GM23338 (cell line): ENCODE data around the gene ALG14. TPM values are rescaled to one million over a fixed set of nuclear protein-coding genes. Genes with fewer than 3 reads are reported as not detected.

Source experiments
- ATAC-seq: fragments of 200-7000 bp; cut with Tn5 transposase; 3 replicates; pipeline ENCODE4 v1.9.1; 2020
- DNase-seq: peaks from one replicate; pipeline ENCODE4 v3.0.0-alpha.2; 2015; ENCODE audit warnings: low spot score
- H2AFZ ChIP-seq: fragments of 200-600 bp; sonication (generic); 2 replicates; pipeline ENCODE4 v1.8.0; 2016; ENCODE audit warnings: antibody characterized with exemption, mild to moderate bottlenecking, moderate library complexity
- H3F3A ChIP-seq: fragments of 200-600 bp; sonication (generic); replicated peaks from 2 replicates; pipeline ENCODE4 v1.8.0; 2017; ENCODE audit warnings: antibody characterized with exemption, mixed run types, low read depth
- H3K27ac ChIP-seq: fragments of 200-600 bp; sonication (generic); 2 replicates; pipeline ENCODE4 v1.6.1; 2016; ENCODE audit warnings: low read depth
- H3K27me3 ChIP-seq: fragments of 200-600 bp; sonication (generic); 2 replicates; pipeline ENCODE4 v1.8.0; 2016; ENCODE audit warnings: mild to moderate bottlenecking, mixed run types, moderate library complexity; ENCODE audit not compliant: insufficient read depth
- H3K36me3 ChIP-seq: fragments of 200-600 bp; sonication (generic); 2 replicates; pipeline ENCODE4 v1.8.0; 2016; ENCODE audit warnings: mild to moderate bottlenecking; ENCODE audit not compliant: insufficient read depth
- H3K4me1 ChIP-seq: fragments of 200-600 bp; sonication (generic); 2 replicates; pipeline ENCODE4 v1.8.0; 2016; ENCODE audit warnings: mild to moderate bottlenecking, moderate library complexity; ENCODE audit not compliant: insufficient read depth
- H3K4me2 ChIP-seq: fragments of 200-600 bp; sonication (generic); 2 replicates; pipeline ENCODE4 v1.7.1; 2017; ENCODE audit warnings: mixed run types
- H3K4me3 ChIP-seq: fragments of 200-600 bp; sonication (generic); 2 replicates; pipeline ENCODE4 v1.6.1; 2016; ENCODE audit warnings: mixed run types
- H3K79me2 ChIP-seq: fragments of 200-600 bp; sonication (generic); replicated peaks from 2 replicates; pipeline ENCODE4 v1.8.0; 2017; ENCODE audit warnings: mild to moderate bottlenecking; ENCODE audit not compliant: insufficient read depth
- H3K9me2 ChIP-seq: fragments of 200-600 bp; sonication (generic); 2 replicates; pipeline ENCODE4 v1.8.0; 2017; ENCODE audit not compliant: insufficient read depth
- H4K20me1 ChIP-seq: fragments of 200-600 bp; sonication (generic); replicated peaks from 2 replicates; pipeline ENCODE4 v1.8.0; 2017; ENCODE audit warnings: mild to moderate bottlenecking; ENCODE audit not compliant: insufficient read depth
- H3K27ac Mint-ChIP-seq: 2 replicates; pipeline ENCODE4 v1.8.0; 2020; ENCODE audit warnings: inconsistent platforms, mild to moderate bottlenecking, moderate library complexity, mixed read lengths
- H3K27me3 Mint-ChIP-seq: 3 replicates; pipeline ENCODE4 v1.8.0; 2022; ENCODE audit warnings: low read depth, mild to moderate bottlenecking, moderate library complexity, mixed read lengths, inconsistent platforms; ENCODE audit not compliant: insufficient read depth, poor library complexity
- H3K36me3 Mint-ChIP-seq: 3 replicates; pipeline ENCODE4 v1.8.0; 2021; ENCODE audit warnings: low read depth, mild to moderate bottlenecking, inconsistent platforms, moderate library complexity, mixed read lengths
- H3K4me1 Mint-ChIP-seq: 3 replicates; pipeline ENCODE4 v1.8.0; 2020; ENCODE audit warnings: mild to moderate bottlenecking, inconsistent platforms, mixed read lengths
- H3K4me3 Mint-ChIP-seq: 3 replicates; pipeline ENCODE4 v1.8.0; 2021; ENCODE audit warnings: moderate library complexity, mild to moderate bottlenecking, inconsistent platforms, mixed read lengths
- H3K9me3 Mint-ChIP-seq: 3 replicates; pipeline ENCODE4 v1.8.0; 2020; ENCODE audit warnings: moderate library complexity, mild to moderate bottlenecking, inconsistent platforms, mixed read lengths
- CTCF ChIP-seq, 2 experiments: fragments of 200-600 bp in 1 of 2; sonication (generic) in 1 of 2; conservative IDR thresholded peaks; 2 replicates each; pipeline versions ENCODE4 v1.5.1 to v1.6.1; 2016 to 2017; ENCODE audit warnings: antibody characterized with exemption in 2 of 2, low read depth in 2 of 2, mild to moderate bottlenecking in 2 of 2, moderate library complexity in 1 of 2
- EZH2 ChIP-seq: fragments of 200-600 bp; sonication (generic); IDR thresholded peaks from one replicate; pipeline ENCODE4 v1.8.0; 2017; ENCODE audit warnings: antibody characterized with exemption, mild to moderate bottlenecking, low read depth; ENCODE audit not compliant: unreplicated experiment
- EZH2phosphoT487 ChIP-seq: fragments of 200-600 bp; sonication (generic); IDR thresholded peaks from one replicate; pipeline ENCODE4 v1.8.1; 2018; ENCODE audit warnings: antibody characterized with exemption; ENCODE audit not compliant: unreplicated experiment
- NANOG ChIP-seq: IDR thresholded peaks from 2 replicates; pipeline ENCODE4 v1.6.1; 2016; ENCODE audit warnings: antibody characterized with exemption, borderline replicate concordance
- POLR2AphosphoS5 ChIP-seq: IDR thresholded peaks from 2 replicates; pipeline ENCODE4 v1.6.1; 2016; ENCODE audit warnings: antibody characterized with exemption, low read depth
- ZNF114 ChIP-seq: fragments of 250-450 bp; sonication (Bioruptor Pico); IDR thresholded peaks from 2 replicates; pipeline ENCODE4 v1.5.0; 2020; ENCODE audit warnings: mild to moderate bottlenecking, moderate library complexity
- ZNF331 ChIP-seq: fragments of 250-450 bp; sonication (Bioruptor Pico); IDR thresholded peaks from 2 replicates; pipeline ENCODE4 v1.5.0; 2020; ENCODE audit warnings: low read depth, mild to moderate bottlenecking, moderate library complexity
- polyA plus RNA-seq: library from polyadenylated mRNA; unstranded; fragments of >200 nt; fragmentation: Nextera tagmentation; extraction: Ambion mirVana; gene quantifications from 2 replicates; pipeline ENCODE4 v1.2.1, GENCODE V29; 2016
- total RNA-seq: library from RNA; depleted of rRNA; stranded (reverse); fragments of >200 nt; shearing (Covaris generic); gene quantifications from 2 replicates; pipeline ENCODE4 v1.2.3, GENCODE V29; 2014
- TF ChIP-seq, protein P1 (sequence below): IDR thresholded peaks from one replicate; pipeline ENCODE4 v1.6.1; 2018; ENCODE audit warnings: antibody characterized with exemption; ENCODE audit not compliant: unreplicated experiment
- TF ChIP-seq, protein P2 (sequence below): fragments of 250-450 bp; sonication (Bioruptor Pico); IDR thresholded peaks from 2 replicates; pipeline ENCODE4 v1.5.0; 2020; ENCODE audit warnings: mild to moderate bottlenecking, moderate library complexity

ALG14 gene
- total and polyA plus RNA-seq, 2 experiments from 2014 or later: 0.42 to 2.8 TPM

DNA sequence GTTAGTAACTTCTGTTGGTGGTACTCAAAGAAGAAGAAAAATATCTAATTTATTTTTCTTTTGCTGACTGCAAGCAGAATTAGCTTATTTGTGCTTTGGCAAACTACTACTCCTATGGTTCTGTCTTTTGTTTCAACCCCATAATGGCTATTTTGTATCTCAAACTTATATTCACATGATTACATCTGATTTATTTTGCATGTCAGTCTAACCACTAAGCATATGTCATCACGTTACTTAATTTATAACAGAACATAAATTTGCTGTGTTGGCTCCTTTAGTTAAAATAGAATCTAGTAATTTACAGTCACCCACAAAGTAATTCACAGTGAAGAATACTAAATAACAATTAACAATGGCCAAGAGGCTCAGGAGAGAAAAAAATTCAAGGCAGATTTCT is 106.7 kb downstream of the ALG14 start (continued):
- TF ChIP-seq CTCF (conservative IDR thresholded peaks at IDR 0.05; ENCODE audit: low read depth in 2 of 2) (no peak), ZNF114 (CRISPR knock-in tag) (no peak), EZH2phosphoT487 (no peak), POLR2AphosphoS5 (no peak)
- TF ChIP-seq, protein P1, sequence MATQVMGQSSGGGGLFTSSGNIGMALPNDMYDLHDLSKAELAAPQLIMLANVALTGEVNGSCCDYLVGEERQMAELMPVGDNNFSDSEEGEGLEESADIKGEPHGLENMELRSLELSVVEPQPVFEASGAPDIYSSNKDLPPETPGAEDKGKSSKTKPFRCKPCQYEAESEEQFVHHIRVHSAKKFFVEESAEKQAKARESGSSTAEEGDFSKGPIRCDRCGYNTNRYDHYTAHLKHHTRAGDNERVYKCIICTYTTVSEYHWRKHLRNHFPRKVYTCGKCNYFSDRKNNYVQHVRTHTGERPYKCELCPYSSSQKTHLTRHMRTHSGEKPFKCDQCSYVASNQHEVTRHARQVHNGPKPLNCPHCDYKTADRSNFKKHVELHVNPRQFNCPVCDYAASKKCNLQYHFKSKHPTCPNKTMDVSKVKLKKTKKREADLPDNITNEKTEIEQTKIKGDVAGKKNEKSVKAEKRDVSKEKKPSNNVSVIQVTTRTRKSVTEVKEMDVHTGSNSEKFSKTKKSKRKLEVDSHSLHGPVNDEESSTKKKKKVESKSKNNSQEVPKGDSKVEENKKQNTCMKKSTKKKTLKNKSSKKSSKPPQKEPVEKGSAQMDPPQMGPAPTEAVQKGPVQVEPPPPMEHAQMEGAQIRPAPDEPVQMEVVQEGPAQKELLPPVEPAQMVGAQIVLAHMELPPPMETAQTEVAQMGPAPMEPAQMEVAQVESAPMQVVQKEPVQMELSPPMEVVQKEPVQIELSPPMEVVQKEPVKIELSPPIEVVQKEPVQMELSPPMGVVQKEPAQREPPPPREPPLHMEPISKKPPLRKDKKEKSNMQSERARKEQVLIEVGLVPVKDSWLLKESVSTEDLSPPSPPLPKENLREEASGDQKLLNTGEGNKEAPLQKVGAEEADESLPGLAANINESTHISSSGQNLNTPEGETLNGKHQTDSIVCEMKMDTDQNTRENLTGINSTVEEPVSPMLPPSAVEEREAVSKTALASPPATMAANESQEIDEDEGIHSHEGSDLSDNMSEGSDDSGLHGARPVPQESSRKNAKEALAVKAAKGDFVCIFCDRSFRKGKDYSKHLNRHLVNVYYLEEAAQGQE: no peak

GRCh38 chr1:94963864-94964263 is 108.9 kb downstream of the ALG14 start:
- H3K79me2 ChIP-seq: no peaks in the 10 kb centered on the region
- no peaks in the 10 kb centered on the region for H3K9me2 ChIP-seq
- H3K27ac ChIP-seq: no peak overlapping the region
- H3K4me1 ChIP-seq: no peaks in the 10 kb centered on the region
- H2AFZ ChIP-seq: no peak overlapping the region
- H3K27me3 ChIP-seq: no peaks in the 10 kb centered on the region
- DNase-seq (no peak), ATAC-seq (no peak)
- H3K27ac Mint-ChIP-seq: no peak overlapping the region
- no peak overlapping the region for H3K4me3 Mint-ChIP-seq
- H4K20me1 ChIP-seq: no peaks in the 10 kb centered on the region
- H3K4me1 Mint-ChIP-seq: no peaks in the 10 kb centered on the region
- H3K36me3 ChIP-seq: no peaks in the 10 kb centered on the region
- H3K4me2 ChIP-seq: no peak overlapping the region
- no peak overlapping the region for H3K4me3 ChIP-seq
- H3K9me3 Mint-ChIP-seq: no peaks in the 10 kb centered on the region
- H3K27me3 Mint-ChIP-seq: peaks cover 4% of the 10 kb centered on the region
- H3F3A ChIP-seq: no peaks in the 10 kb centered on the region
- no peaks in the 10 kb centered on the region; the same call in 2 of the 3 replicates for H3K36me3 Mint-ChIP-seq
- TF ChIP-seq NANOG (no peak), EZH2 (no peak), EZH2phosphoT487 (no peak), POLR2AphosphoS5 (no peak), ZNF331 (CRISPR knock-in tag) (no peak), ZNF114 (CRISPR knock-in tag) (no peak)
- TF ChIP-seq, protein P2, sequence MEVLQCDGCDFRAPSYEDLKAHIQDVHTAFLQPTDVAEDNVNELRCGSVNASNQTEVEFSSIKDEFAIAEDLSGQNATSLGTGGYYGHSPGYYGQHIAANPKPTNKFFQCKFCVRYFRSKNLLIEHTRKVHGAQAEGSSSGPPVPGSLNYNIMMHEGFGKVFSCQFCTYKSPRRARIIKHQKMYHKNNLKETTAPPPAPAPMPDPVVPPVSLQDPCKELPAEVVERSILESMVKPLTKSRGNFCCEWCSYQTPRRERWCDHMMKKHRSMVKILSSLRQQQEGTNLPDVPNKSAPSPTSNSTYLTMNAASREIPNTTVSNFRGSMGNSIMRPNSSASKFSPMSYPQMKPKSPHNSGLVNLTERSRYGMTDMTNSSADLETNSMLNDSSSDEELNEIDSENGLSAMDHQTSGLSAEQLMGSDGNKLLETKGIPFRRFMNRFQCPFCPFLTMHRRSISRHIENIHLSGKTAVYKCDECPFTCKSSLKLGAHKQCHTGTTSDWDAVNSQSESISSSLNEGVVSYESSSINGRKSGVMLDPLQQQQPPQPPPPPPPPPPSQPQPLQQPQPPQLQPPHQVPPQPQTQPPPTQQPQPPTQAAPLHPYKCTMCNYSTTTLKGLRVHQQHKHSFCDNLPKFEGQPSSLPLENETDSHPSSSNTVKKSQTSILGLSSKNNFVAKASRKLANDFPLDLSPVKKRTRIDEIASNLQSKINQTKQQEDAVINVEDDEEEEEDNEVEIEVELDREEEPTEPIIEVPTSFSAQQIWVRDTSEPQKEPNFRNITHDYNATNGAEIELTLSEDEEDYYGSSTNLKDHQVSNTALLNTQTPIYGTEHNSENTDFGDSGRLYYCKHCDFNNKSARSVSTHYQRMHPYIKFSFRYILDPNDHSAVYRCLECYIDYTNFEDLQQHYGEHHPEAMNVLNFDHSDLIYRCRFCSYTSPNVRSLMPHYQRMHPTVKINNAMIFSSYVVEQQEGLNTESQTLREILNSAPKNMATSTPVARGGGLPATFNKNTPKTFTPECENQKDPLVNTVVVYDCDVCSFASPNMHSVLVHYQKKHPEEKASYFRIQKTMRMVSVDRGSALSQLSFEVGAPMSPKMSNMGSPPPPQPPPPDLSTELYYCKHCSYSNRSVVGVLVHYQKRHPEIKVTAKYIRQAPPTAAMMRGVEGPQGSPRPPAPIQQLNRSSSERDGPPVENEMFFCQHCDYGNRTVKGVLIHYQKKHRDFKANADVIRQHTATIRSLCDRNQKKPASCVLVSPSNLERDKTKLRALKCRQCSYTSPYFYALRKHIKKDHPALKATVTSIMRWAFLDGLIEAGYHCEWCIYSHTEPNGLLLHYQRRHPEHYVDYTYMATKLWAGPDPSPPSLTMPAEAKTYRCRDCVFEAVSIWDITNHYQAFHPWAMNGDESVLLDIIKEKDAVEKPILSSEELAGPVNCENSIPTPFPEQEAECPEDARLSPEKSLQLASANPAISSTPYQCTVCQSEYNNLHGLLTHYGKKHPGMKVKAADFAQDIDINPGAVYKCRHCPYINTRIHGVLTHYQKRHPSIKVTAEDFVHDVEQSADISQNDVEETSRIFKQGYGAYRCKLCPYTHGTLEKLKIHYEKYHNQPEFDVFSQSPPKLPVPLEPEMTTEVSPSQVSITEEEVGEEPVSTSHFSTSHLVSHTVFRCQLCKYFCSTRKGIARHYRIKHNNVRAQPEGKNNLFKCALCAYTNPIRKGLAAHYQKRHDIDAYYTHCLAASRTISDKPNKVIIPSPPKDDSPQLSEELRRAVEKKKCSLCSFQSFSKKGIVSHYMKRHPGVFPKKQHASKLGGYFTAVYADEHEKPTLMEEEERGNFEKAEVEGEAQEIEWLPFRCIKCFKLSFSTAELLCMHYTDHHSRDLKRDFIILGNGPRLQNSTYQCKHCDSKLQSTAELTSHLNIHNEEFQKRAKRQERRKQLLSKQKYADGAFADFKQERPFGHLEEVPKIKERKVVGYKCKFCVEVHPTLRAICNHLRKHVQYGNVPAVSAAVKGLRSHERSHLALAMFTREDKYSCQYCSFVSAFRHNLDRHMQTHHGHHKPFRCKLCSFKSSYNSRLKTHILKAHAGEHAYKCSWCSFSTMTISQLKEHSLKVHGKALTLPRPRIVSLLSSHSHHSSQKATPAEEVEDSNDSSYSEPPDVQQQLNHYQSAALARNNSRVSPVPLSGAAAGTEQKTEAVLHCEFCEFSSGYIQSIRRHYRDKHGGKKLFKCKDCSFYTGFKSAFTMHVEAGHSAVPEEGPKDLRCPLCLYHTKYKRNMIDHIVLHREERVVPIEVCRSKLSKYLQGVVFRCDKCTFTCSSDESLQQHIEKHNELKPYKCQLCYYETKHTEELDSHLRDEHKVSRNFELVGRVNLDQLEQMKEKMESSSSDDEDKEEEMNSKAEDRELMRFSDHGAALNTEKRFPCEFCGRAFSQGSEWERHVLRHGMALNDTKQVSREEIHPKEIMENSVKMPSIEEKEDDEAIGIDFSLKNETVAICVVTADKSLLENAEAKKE: no peak
- TF ChIP-seq, protein P1: no peak
